Chondrocyte (in vitro differentiated cells): ENCODE measurements around the gene ARHGAP24. TPM values are rescaled to one million over a fixed set of nuclear protein-coding genes. Genes with fewer than 3 reads are reported as not detected.

Experiments used
- DNase-seq: peaks from one replicate; pipeline ENCODE4 v3.0.0; 2021; ENCODE audit warnings: mixed read lengths, low spot score
- H3K27ac Mint-ChIP-seq: one replicate; pipeline ENCODE4 v1.8.0; 2021; ENCODE audit warnings: mild to moderate bottlenecking, moderate library complexity, mixed read lengths; ENCODE audit not compliant: unreplicated experiment
- H3K27me3 Mint-ChIP-seq: 2 replicates; pipeline ENCODE4 v1.8.0; 2021; ENCODE audit warnings: low read depth, mixed read lengths
- H3K36me3 Mint-ChIP-seq: 2 replicates; pipeline ENCODE4 v1.8.0; 2021; ENCODE audit warnings: low read depth, mixed read lengths
- H3K4me1 Mint-ChIP-seq: 2 replicates; pipeline ENCODE4 v1.8.0; 2021; ENCODE audit warnings: low read depth, mild to moderate bottlenecking, mixed read lengths
- H3K4me3 Mint-ChIP-seq: one replicate; pipeline ENCODE4 v1.8.0; 2021; ENCODE audit warnings: mild to moderate bottlenecking, moderate library complexity, mixed read lengths; ENCODE audit not compliant: unreplicated experiment
- H3K9me3 Mint-ChIP-seq: 2 replicates; pipeline ENCODE4 v1.8.0; 2021; ENCODE audit warnings: low read depth, mixed read lengths
- CTCF ChIP-seq: fragments of 200-600 bp; sonication (generic); IDR thresholded peaks from 2 replicates; pipeline ENCODE4 v1.5.0; 2021; ENCODE audit warnings: antibody characterized with exemption, mild to moderate bottlenecking, moderate library complexity
- total RNA-seq: library from RNA; stranded (reverse); gene quantifications from 3 replicates; pipeline ENCODE4 v1.2.1, GENCODE V29; 2021

ARHGAP24 gene
- total RNA-seq, 1 donor from 2014 or later, result 22.0 TPM

GRCh38 chr4:85919200-85919887 lies 444.4 kb downstream of the ARHGAP24 start:
- Mint-ChIP-seq H3K27ac (no peak overlapping the region), H3K36me3 (peaks cover 6% of the 10 kb centered on the region), H3K9me3 (no peaks in the 10 kb centered on the region), H3K4me3 (no peak overlapping the region), H3K27me3 (no peaks in the 10 kb centered on the region), H3K4me1 (no peaks in the 10 kb centered on the region)
- DNase-seq, result no peak
- TF ChIP-seq CTCF, result no peak

GRCh38 chr4:85925071-85925470 lies 450.1 kb downstream of the ARHGAP24 start:
- Mint-ChIP-seq H3K4me1 (peaks cover 19% of the 10 kb centered on the region), H3K27me3 (no peaks in the 10 kb centered on the region), H3K9me3 (no peaks in the 10 kb centered on the region), H3K4me3 (no peak overlapping the region), H3K36me3 (peaks cover 10% of the 10 kb centered on the region), H3K27ac (no peak overlapping the region)
- TF ChIP-seq CTCF, result no peak
- no peak for DNase-seq

GRCh38 chr4:85928775-85929591 lies 454.0 kb downstream of the ARHGAP24 start:
- Mint-ChIP-seq H3K27ac (peak overlapping the region; percentile 42), H3K27me3 (no peaks in the 10 kb centered on the region), H3K36me3 (peaks cover 6% of the 10 kb centered on the region), H3K4me1 (peaks cover 56% of the 10 kb centered on the region), H3K9me3 (no peaks in the 10 kb centered on the region), H3K4me3 (peak overlapping the region; percentile 11)
- no peak for TF ChIP-seq CTCF
- DNase-seq, result no peak

- DNase-seq, result peak; percentile 68
Observed at GRCh38 chr4:85929961-85930665, 455.2 kb downstream of the ARHGAP24 start.

More at GRCh38 chr4:85929961-85930665, 455.2 kb downstream of the ARHGAP24 start:
- Mint-ChIP-seq H3K27me3 (no peaks in the 10 kb centered on the region), H3K4me3 (peak overlapping the region; percentile 59), H3K36me3 (peaks cover 3% of the 10 kb centered on the region), H3K4me1 (peaks cover 59% of the 10 kb centered on the region), H3K27ac (peak overlapping the region; percentile 85), H3K9me3 (no peaks in the 10 kb centered on the region)
- TF ChIP-seq CTCF, result no peak
